ENCODE measurements around the gene KLF4.

KLF4 gene

DNA sequence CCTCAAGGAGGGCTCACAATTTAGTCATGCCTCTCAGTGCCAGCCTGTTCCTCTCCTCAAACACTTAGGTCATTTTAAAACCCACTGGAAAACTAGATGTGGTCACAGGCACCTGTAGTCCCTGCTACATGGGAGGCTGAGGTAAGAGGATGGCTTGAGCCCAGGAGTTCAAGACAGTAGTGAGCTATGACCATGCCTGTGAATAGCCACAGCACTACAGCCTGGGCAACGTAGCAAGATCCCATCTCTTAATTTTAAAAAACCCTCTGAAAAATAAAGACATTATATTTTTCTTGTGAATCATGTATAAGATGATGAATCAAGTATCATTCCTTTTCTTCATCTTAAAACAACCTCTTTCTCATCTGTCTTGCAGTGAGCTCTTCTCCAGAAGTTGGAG is 45.8 kb downstream of the KLF4 start:
- Histone ChIP-seq H3K4me1 (ENCODE audit: insufficient read depth, poor library complexity, severe bottlenecking) (no peaks in the 10 kb centered on the region), H3K27ac (ENCODE audit: poor library complexity, severe bottlenecking) (no peak overlapping the region), H3K9me3 (ENCODE audit: severe bottlenecking) (no peaks in the 10 kb centered on the region), H3K36me3 (ENCODE audit: low read depth) (no peaks in the 10 kb centered on the region), H3K27me3 (ENCODE audit: insufficient read depth, poor library complexity, severe bottlenecking) (no peaks in the 10 kb centered on the region), H3K4me3 (ENCODE audit: severe bottlenecking) (no peak overlapping the region)
- ATAC-seq (ENCODE audit: low read depth) = no peak
- DNase-seq (ENCODE audit: low spot score) = no peak
- TF ChIP-seq, protein P1, sequence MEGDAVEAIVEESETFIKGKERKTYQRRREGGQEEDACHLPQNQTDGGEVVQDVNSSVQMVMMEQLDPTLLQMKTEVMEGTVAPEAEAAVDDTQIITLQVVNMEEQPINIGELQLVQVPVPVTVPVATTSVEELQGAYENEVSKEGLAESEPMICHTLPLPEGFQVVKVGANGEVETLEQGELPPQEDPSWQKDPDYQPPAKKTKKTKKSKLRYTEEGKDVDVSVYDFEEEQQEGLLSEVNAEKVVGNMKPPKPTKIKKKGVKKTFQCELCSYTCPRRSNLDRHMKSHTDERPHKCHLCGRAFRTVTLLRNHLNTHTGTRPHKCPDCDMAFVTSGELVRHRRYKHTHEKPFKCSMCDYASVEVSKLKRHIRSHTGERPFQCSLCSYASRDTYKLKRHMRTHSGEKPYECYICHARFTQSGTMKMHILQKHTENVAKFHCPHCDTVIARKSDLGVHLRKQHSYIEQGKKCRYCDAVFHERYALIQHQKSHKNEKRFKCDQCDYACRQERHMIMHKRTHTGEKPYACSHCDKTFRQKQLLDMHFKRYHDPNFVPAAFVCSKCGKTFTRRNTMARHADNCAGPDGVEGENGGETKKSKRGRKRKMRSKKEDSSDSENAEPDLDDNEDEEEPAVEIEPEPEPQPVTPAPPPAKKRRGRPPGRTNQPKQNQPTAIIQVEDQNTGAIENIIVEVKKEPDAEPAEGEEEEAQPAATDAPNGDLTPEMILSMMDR (IDR thresholded peaks at IDR 0.05; ENCODE audit: poor library complexity, severe bottlenecking) = no peak

DNA sequence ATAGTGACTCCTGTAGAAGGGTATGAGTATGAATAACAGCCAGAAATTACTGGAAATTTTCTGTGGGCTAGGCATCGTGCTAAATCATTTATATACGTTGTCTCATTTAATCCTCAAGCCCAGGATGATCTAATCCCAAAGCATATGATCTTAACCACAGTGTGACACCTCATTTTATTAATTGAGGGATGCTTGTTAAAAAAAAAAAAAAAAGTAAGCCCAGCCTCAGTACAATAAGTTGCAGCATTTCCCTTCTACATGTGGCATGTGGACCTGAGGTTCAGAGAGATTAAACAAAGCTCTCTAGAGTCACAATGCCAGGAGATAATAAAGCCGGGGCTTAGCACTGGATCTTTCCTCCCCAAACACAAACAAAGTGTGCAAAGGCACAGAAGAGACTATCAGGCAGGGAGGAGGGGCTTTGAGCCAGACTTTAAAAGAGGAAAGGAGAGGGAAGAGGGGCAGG is 49.5 kb downstream of the KLF4 start:
- DNase-seq (ENCODE audit: low spot score) (no peak), ATAC-seq (ENCODE audit: low read depth) (no peak)
- no peaks in the 10 kb centered on the region for H3K36me3 ChIP-seq (ENCODE audit: low read depth)
- no peak overlapping the region for H3K4me3 ChIP-seq (ENCODE audit: severe bottlenecking)
- no peaks in the 10 kb centered on the region for H3K4me1 ChIP-seq (ENCODE audit: insufficient read depth, poor library complexity, severe bottlenecking)
- TF ChIP-seq, protein P1 (IDR thresholded peaks at IDR 0.05; ENCODE audit: poor library complexity, severe bottlenecking) = no peak
- no peak overlapping the region for H3K27ac ChIP-seq (ENCODE audit: poor library complexity, severe bottlenecking)
- H3K27me3 ChIP-seq (ENCODE audit: insufficient read depth, poor library complexity, severe bottlenecking) = no peaks in the 10 kb centered on the region
- H3K9me3 ChIP-seq (ENCODE audit: severe bottlenecking) = no peaks in the 10 kb centered on the region

DNA sequence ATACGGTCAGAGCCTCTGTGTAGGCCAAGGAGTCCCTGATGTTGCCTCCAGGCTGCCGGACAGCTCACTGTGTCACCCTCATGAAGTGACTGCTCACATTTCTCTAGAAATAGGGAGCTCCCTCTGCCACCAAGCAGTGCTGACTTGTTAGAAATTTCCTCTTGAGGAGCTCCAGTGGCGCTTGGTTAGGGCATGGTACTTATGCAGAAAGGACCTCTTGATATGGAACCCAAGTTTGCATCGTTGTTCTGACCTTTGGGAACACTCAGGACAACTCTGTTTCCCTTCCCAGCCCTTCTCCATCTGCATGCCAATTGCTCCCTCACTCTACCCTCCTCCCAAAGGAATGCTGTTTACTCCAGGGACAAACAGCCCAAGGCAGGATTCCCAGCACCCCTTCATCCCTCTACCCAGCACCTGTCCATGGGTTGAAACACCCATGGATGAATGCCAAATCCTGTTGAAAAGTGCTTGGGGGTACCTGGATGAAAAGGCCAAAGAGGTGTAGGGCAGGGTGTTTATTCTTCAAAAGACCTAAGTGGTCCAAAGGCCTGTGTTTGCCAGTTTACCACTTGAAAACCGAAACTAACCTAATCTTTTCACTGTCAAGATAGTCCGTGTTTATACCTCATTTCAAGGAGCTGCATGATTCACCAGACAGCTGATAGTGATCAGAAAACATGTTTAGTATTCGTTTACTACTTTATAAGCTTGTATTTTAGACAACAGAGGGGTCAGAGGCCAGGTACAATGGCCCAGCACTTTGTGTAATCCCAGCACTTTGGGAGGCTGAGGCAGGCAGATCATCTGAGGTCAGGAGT is 51.1 kb downstream of the KLF4 start:
- no peaks in the 10 kb centered on the region for H3K27me3 ChIP-seq (ENCODE audit: insufficient read depth, poor library complexity, severe bottlenecking)
- no peak overlapping the region for H3K4me3 ChIP-seq (ENCODE audit: severe bottlenecking)
- ATAC-seq (ENCODE audit: low read depth) (no peak), DNase-seq (ENCODE audit: low spot score) (no peak)
- H3K4me1 ChIP-seq (ENCODE audit: insufficient read depth, poor library complexity, severe bottlenecking) = no peaks in the 10 kb centered on the region
- TF ChIP-seq, protein P1 (IDR thresholded peaks at IDR 0.05; ENCODE audit: poor library complexity, severe bottlenecking) = no peak
- H3K9me3 ChIP-seq (ENCODE audit: severe bottlenecking) = no peaks in the 10 kb centered on the region
- H3K36me3 ChIP-seq (ENCODE audit: low read depth) = no peaks in the 10 kb centered on the region
- no peak overlapping the region for H3K27ac ChIP-seq (ENCODE audit: poor library complexity, severe bottlenecking)

DNA sequence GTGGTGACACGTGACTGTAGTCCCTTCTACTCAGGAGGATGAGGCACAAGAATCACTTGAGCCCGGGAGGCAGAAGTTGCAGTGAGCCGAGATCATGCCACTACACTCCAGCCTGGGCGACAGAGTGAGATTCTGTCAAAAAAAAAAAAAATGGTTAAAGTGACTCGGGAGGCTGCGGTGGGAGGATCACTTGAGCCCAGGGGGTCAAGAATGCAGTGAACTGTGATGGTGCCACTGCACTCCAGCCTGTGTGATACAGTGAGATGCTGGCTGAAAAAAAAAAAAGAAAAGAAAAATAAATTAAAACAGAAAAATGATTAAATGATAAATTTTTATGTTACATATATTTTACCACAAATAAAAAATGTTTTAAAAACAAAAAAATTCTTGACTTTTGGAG is 51.9 kb downstream of the KLF4 start:
- no peaks in the 10 kb centered on the region for H3K36me3 ChIP-seq (ENCODE audit: low read depth)
- no peaks in the 10 kb centered on the region for H3K27me3 ChIP-seq (ENCODE audit: insufficient read depth, poor library complexity, severe bottlenecking)
- no peak overlapping the region for H3K4me3 ChIP-seq (ENCODE audit: severe bottlenecking)
- DNase-seq (ENCODE audit: low spot score) (no peak), ATAC-seq (ENCODE audit: low read depth) (no peak)
- no peak overlapping the region for H3K27ac ChIP-seq (ENCODE audit: poor library complexity, severe bottlenecking)
- H3K4me1 ChIP-seq (ENCODE audit: insufficient read depth, poor library complexity, severe bottlenecking) = no peaks in the 10 kb centered on the region
- TF ChIP-seq, protein P1 (IDR thresholded peaks at IDR 0.05; ENCODE audit: poor library complexity, severe bottlenecking) = no peak
- no peaks in the 10 kb centered on the region for H3K9me3 ChIP-seq (ENCODE audit: severe bottlenecking)

DNA sequence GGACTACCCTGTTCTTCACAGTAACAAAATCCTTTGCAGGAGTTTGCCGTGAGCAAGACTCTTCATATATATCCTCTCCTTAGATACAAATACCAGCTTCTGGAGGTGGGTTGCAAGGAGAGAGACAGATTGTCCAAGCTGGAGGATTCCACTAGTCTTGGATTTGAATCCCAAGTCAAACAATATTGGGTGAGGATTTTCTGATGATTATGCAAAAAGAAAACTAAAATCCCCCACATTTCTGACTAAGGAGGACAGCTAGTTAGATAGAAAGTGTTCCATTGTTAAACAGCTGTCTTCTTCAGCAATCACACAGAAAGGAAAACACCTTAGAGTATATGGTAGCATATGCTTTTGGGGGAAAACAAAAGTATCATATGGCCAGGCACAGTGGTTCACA is 54.2 kb downstream of the KLF4 start:
- Histone ChIP-seq H3K4me1 (ENCODE audit: insufficient read depth, poor library complexity, severe bottlenecking) (no peaks in the 10 kb centered on the region), H3K4me3 (ENCODE audit: severe bottlenecking) (no peak overlapping the region), H3K27me3 (ENCODE audit: insufficient read depth, poor library complexity, severe bottlenecking) (no peaks in the 10 kb centered on the region), H3K36me3 (ENCODE audit: low read depth) (no peaks in the 10 kb centered on the region), H3K27ac (ENCODE audit: poor library complexity, severe bottlenecking) (no peak overlapping the region), H3K9me3 (ENCODE audit: severe bottlenecking) (no peaks in the 10 kb centered on the region)
- ATAC-seq (ENCODE audit: low read depth) = no peak
- TF ChIP-seq, protein P1 (IDR thresholded peaks at IDR 0.05; ENCODE audit: poor library complexity, severe bottlenecking) = no peak
- DNase-seq (ENCODE audit: low spot score) = no peak
